ENCODE data around the gene MAP3K4. TPM values are rescaled to one million over a fixed set of nuclear protein-coding genes. Genes with fewer than 3 reads are reported as not detected.

Gene MAP3K4
- total and polyA plus RNA-seq, 10 donors = 11.4 to 65.5 (median 37.0) TPM

GRCh38 chr6:161100072-161100471, 108.5 kb downstream of the MAP3K4 start:
- intact Hi-C loops (cut with DNase I; ENCODE audit: low total_unique reads) = loop anchor here (10.0 kb wide), 1 partner anchor 255 kb away; no protein-coding TSS in a partner anchor
- Histone ChIP-seq H3K9me3 (no peaks in the 10 kb centered on the region), H3K4me1 (no peaks in the 10 kb centered on the region), H3K4me3 (no peak overlapping the region), H3K27me3 (replicated peaks in 1 of 7) (no peaks in the 10 kb centered on the region), H3K27ac (no peak overlapping the region), H3K36me3 (peaks cover 0 to 100% (median 60%) of the 10 kb centered on the region in 6 donors)
- WGBS, 5 donors = 78 to 91% (median 90%) methylated on average over 8 of the region's 8 CpGs
- DNase-seq = no peak
- no peak for TF ChIP-seq CTCF (IDR thresholded peaks at IDR 0.05 in 8 of 11, conservative IDR thresholded peaks at IDR 0.05 in 3 of 11)
- TF ChIP-seq POLR2AphosphoS5 (IDR thresholded peaks at IDR 0.05) = no peak
- TF ChIP-seq POLR2A (IDR thresholded peaks at IDR 0.05) = no peak

- intact Hi-C loops (cut with DNase I; ENCODE audit: low total_unique reads) = loop anchor here (10.0 kb wide), 1 partner anchor 253 kb away; no protein-coding TSS in a partner anchor
These were observed 109.9 kb downstream of the MAP3K4 start for GRCh38 chr6:161101517-161101916.

DNA sequence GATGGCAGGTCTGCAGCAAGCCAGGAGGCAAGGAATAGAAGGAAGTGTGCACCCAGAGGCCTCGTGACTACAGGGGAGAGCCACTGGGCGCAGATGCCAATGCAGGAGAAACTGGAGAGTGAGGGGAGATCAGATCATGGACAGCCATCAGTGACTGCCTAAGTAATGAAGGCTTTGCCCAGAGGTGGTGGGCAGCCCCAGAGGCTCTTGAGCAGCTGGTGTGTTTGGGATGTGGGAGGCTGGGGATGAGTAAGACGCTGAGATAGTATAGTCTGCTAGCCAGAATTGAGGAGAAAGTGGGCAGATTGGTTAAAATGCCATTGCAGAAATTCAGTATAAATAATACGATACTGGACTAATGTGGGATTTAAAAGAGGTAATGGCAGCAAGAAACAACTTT, 111.9 kb downstream of the MAP3K4 start:
- intact Hi-C loops (cut with DNase I; ENCODE audit: low total_unique reads) = loop anchor here (10.0 kb wide), 1 partner anchor 251 kb away; no protein-coding TSS in a partner anchor
- WGBS, 5 donors = 95 to 100% (median 97%) methylated on average over 4 of the region's 4 CpGs

More at GRCh38 chr6:161101517-161101916, 109.9 kb downstream of the MAP3K4 start:
- Histone ChIP-seq H3K4me1 (no peaks in the 10 kb centered on the region), H3K4me3 (no peak overlapping the region), H3K27ac (no peak overlapping the region), H3K9me3 (no peaks in the 10 kb centered on the region), H3K36me3 (peaks cover 0 to 100% (median 69%) of the 10 kb centered on the region in 6 donors), H3K27me3 (replicated peaks in 1 of 7) (no peaks in the 10 kb centered on the region)
- TF ChIP-seq POLR2A (IDR thresholded peaks at IDR 0.05) (no peak), POLR2AphosphoS5 (IDR thresholded peaks at IDR 0.05) (no peak), CTCF (IDR thresholded peaks at IDR 0.05 in 8 of 11, conservative IDR thresholded peaks at IDR 0.05 in 3 of 11) (peak in 1 of 11 experiments; percentile 17)
- DNase-seq = no peak
- 90 to 93% (median 91%) methylated on average over 7 of the region's 7 CpGs for WGBS, 5 donors

More for the DNA sequence above, 111.9 kb downstream of the MAP3K4 start:
- no peak for TF ChIP-seq POLR2AphosphoS5 (IDR thresholded peaks at IDR 0.05)
- no peak for TF ChIP-seq POLR2A (IDR thresholded peaks at IDR 0.05)
- TF ChIP-seq CTCF (IDR thresholded peaks at IDR 0.05 in 8 of 11, conservative IDR thresholded peaks at IDR 0.05 in 3 of 11) = no peak
- no peaks in the 10 kb centered on the region for H3K4me1 ChIP-seq
- no peak for DNase-seq
- H3K4me3 ChIP-seq = no peak overlapping the region
- no peak overlapping the region for H3K27ac ChIP-seq
- no peaks in the 10 kb centered on the region for H3K27me3 ChIP-seq (replicated peaks in 1 of 7)
- peaks cover 0 to 100% (median 73%) of the 10 kb centered on the region in 6 donors for H3K36me3 ChIP-seq
- no peaks in the 10 kb centered on the region for H3K9me3 ChIP-seq

Measured in spleen (tissue), 11 donors.